ENCODE measurements around the gene CHAD. TPM values are rescaled to one million over a fixed set of nuclear protein-coding genes. Genes with fewer than 3 reads are reported as not detected.
"Not testable (repeated sequence)": the region's sequence is repeated elsewhere in the genome, so short reads cannot be mapped to it uniquely, and the experiment has no call there.

Gene CHAD
- total RNA-seq, 2 donors from 2014 or later: 8.8 to 13.2 TPM

GRCh38 chr17:50421308-50422051 lies 47.2 kb downstream of the CHAD start:
- TF ChIP-seq POLR2A (IDR thresholded peaks at IDR 0.05): no peak
- TF ChIP-seq CTCF (IDR thresholded peaks at IDR 0.05): no peak
- Histone ChIP-seq H3K27me3 (no peaks in the 10 kb centered on the region), H3K4me3 (no peak overlapping the region), H3K27ac (peak overlapping the region in 3 of 4 donors; percentile 63 to 84 (median 65)), H3K9me3 (no peaks in the 10 kb centered on the region), H3K4me1 (peaks cover 48% of the 10 kb centered on the region), H3K36me3 (replicated peaks in 1 of 2; ENCODE audit: insufficient read depth in 1 of 2, low read depth in 2 of 2) (no peaks in the 10 kb centered on the region)
- DNase-seq: peak in 1 of 4 donors; percentile 30
- ATAC-seq: no peak
- intact Hi-C loops (cut with DNase I): no loop called here
- WGBS, 2 donors: 38% methylated on average over 3 of the region's 3 CpGs

- Histone ChIP-seq H3K4me3 (no peak overlapping the region), H3K27ac (peak overlapping the region in 2 of 4 donors; percentile 63 to 84), H3K36me3 (replicated peaks in 1 of 2; ENCODE audit: insufficient read depth in 1 of 2, low read depth in 2 of 2) (no peaks in the 10 kb centered on the region), H3K9me3 (no peaks in the 10 kb centered on the region), H3K4me1 (peaks cover 44% of the 10 kb centered on the region), H3K27me3 (no peaks in the 10 kb centered on the region)
- intact Hi-C loops (cut with DNase I): no loop called here
- no peak for ATAC-seq
- DNase-seq: no peak
- WGBS, 2 donors: 89 to 93% methylated on average over 6 of the region's 6 CpGs
- TF ChIP-seq CTCF (IDR thresholded peaks at IDR 0.05) (no peak), POLR2A (IDR thresholded peaks at IDR 0.05) (no peak)
Observed at GRCh38 chr17:50420419-50421112, 48.1 kb downstream of the CHAD start.

- WGBS, 2 donors: 97% methylated on average over 3 to 10 of the region's 10 CpGs
- H3K27me3 ChIP-seq: not testable (repeated sequence)
Observed at GRCh38 chr17:50419577-50419976, 49.1 kb downstream of the CHAD start.

GRCh38 chr17:50414808-50415207 lies 53.9 kb downstream of the CHAD start:
- no peaks in the 10 kb centered on the region for H3K27me3 ChIP-seq
- no peak for TF ChIP-seq POLR2A (IDR thresholded peaks at IDR 0.05)
- TF ChIP-seq CTCF (IDR thresholded peaks at IDR 0.05): no peak
- 72 to 81% methylated on average over 3 of the region's 3 CpGs for WGBS, 2 donors
- no peak for ATAC-seq
- no peaks in the 10 kb centered on the region for H3K4me1 ChIP-seq
- H3K27ac ChIP-seq: no peak overlapping the region
- no peaks in the 10 kb centered on the region for H3K9me3 ChIP-seq
- no peak overlapping the region for H3K4me3 ChIP-seq
- H3K36me3 ChIP-seq (replicated peaks in 1 of 2; ENCODE audit: insufficient read depth in 1 of 2, low read depth in 2 of 2): no peaks in the 10 kb centered on the region
- no peak for DNase-seq
- intact Hi-C loops (cut with DNase I): no loop called here

More at GRCh38 chr17:50419577-50419976, 49.1 kb downstream of the CHAD start:
- H3K4me1 ChIP-seq: peaks cover 34% of the 10 kb centered on the region
- DNase-seq; H3K36me3 ChIP-seq (replicated peaks in 1 of 2; ENCODE audit: insufficient read depth in 1 of 2, low read depth in 2 of 2); ATAC-seq; H3K9me3 ChIP-seq; H3K27ac ChIP-seq; intact Hi-C loops (cut with DNase I); H3K4me3 ChIP-seq: not testable (repeated sequence)

Other genes with a start within 250 kb of the CHAD start
- gene TMEM92, start 194.4 kb downstream of the CHAD start, total RNA-seq: not detected
- gene XYLT2, start 122.8 kb downstream of the CHAD start, total RNA-seq: 10 to 100 TPM; 22.8 to 31.3 TPM
- 10 to 100 TPM; 26.5 to 31.3 TPM for gene MRPL27, start 95.7 kb downstream of the CHAD start, total RNA-seq
- not detected for gene EME1, start 95.7 kb downstream of the CHAD start, total RNA-seq
- gene LRRC59, start 71.4 kb downstream of the CHAD start, total RNA-seq: 100 to 1,000 TPM in 1 of 2 donors, 10 to 100 TPM in 1; 70.8 to 113 TPM
- gene ACSF2, start 42.7 kb downstream of the CHAD start, total RNA-seq: 100 to 1,000 TPM in 1 of 2 donors, 10 to 100 TPM in 1; 18.7 to 120 TPM
- gene RSAD1, start 10.0 kb upstream of the CHAD start, total RNA-seq: 10 to 100 TPM; 39.2 to 44.5 TPM
- gene MYCBPAP, start 39.6 kb upstream of the CHAD start, total RNA-seq: under 1 TPM in 1 of 2 donors, not detected in 1; 0.33 TPM
- gene EPN3, start 63.9 kb upstream of the CHAD start, total RNA-seq: 10 to 100 TPM; 11.9 to 20.1 TPM
- gene SPATA20, start 78.3 kb upstream of the CHAD start, total RNA-seq: 10 to 100 TPM; 65.6 to 75.2 TPM
- gene CACNA1G, start 91.8 kb upstream of the CHAD start, total RNA-seq: under 1 TPM; 0.26 to 0.33 TPM
- gene ABCC3, start 166.0 kb upstream of the CHAD start, total RNA-seq: 100 to 1,000 TPM; 130 to 163 TPM
- gene ANKRD40, start 239.0 kb upstream of the CHAD start, total RNA-seq: 10 to 100 TPM; 21.3 to 27.0 TPM

Measured in body of pancreas (tissue), 4 donors.